HCT116 (cell line): Measurements from ENCODE around the gene ZFYVE16.
"Not testable (repeated sequence)": the region's sequence is repeated elsewhere in the genome, so short reads cannot be mapped to it uniquely, and the experiment has no call there.

Experiments used
- CEBPB ChIP-seq: IDR thresholded peaks from 2 replicates; pipeline ENCODE4 v1.6.1; 2012; ENCODE audit warnings: low read depth
- CTCF ChIP-seq, 3 experiments: fragments of 200-600 bp in 1 of 3; sonication (generic) in 1 of 3; IDR thresholded peaks in 2 of 3; conservative IDR thresholded peaks in 1 of 3; 2 replicates each; pipeline ENCODE4 v1.5.1; 2012 to 2017; ENCODE audit warnings: low read depth in 2 of 3, low read length in 2 of 3, antibody characterized with exemption in 1 of 3, borderline replicate concordance in 1 of 3, control low read depth in 1 of 3, mild to moderate bottlenecking in 1 of 3, mixed read lengths in 1 of 3, mixed run types in 1 of 3, moderate library complexity in 1 of 3; ENCODE audit not compliant: insufficient read depth in 1 of 3
- ELF1 ChIP-seq: IDR thresholded peaks from 2 replicates; pipeline ENCODE4 v1.6.1; 2012; ENCODE audit warnings: low read depth, borderline replicate concordance
- EZH2phosphoT487 ChIP-seq: fragments of 200-600 bp; IDR thresholded peaks from 2 replicates; pipeline ENCODE4 v1.6.1; 2018; ENCODE audit warnings: antibody characterized with exemption, borderline replicate concordance
- POLR2A ChIP-seq: IDR thresholded peaks from 2 replicates; pipeline ENCODE4 v1.7.0; 2011; ENCODE audit warnings: borderline replicate concordance; ENCODE audit not compliant: insufficient read depth, insufficient read length; ENCODE audit errors: extremely low read depth
- POLR2AphosphoS5 ChIP-seq: IDR thresholded peaks from 2 replicates; pipeline ENCODE4 v1.6.1; 2011; ENCODE audit warnings: mild to moderate bottlenecking, low read depth, low read length, moderate library complexity
- RAD21 ChIP-seq: IDR thresholded peaks from 2 replicates; pipeline ENCODE4 v1.6.1; 2012; ENCODE audit warnings: low read depth, mild to moderate bottlenecking
- SIN3A ChIP-seq: IDR thresholded peaks from 2 replicates; pipeline ENCODE4 v1.6.1; 2012; ENCODE audit warnings: low read depth

- not testable (repeated sequence) for TF ChIP-seq CTCF (IDR thresholded peaks at IDR 0.05 in 2 of 3, conservative IDR thresholded peaks at IDR 0.05 in 1 of 3; ENCODE audit: borderline replicate concordance in 1 of 3, insufficient read depth in 1 of 3, low read depth in 2 of 3, low read length in 2 of 3); EZH2phosphoT487; POLR2A; ELF1; POLR2AphosphoS5; CEBPB; SIN3A; RAD21
Observed at GRCh38 chr5:80470631-80471030, 62.8 kb downstream of the ZFYVE16 start.
